Activated CD4-positive, CD25-positive, alpha-beta regulatory T cell (primary cell): Measurements from ENCODE around the gene BRD4.
"Not testable (repeated sequence)": the region's sequence is repeated elsewhere in the genome, so short reads cannot be mapped to it uniquely, and the experiment has no call there.

Source experiments
- DNase-seq, 4 experiments: peaks; one replicate each; lab custom pipeline; 2025; lab: John Stamatoyannopoulos, UW

Gene BRD4

GRCh38 chr19:15360015-15360414, 27.7 kb upstream of the BRD4 start:
- DNase-seq = not testable (repeated sequence)

GRCh38 chr19:15358918-15359317, 26.6 kb upstream of the BRD4 start:
- DNase-seq = no peak

GRCh38 chr19:15357906-15358305, 25.6 kb upstream of the BRD4 start:
- DNase-seq = no peak

GRCh38 chr19:15354566-15355296, 22.4 kb upstream of the BRD4 start:
- DNase-seq = no peak

GRCh38 chr19:15353908-15354307, 21.6 kb upstream of the BRD4 start:
- no peak for DNase-seq

- not testable (repeated sequence) for DNase-seq
Measured at GRCh38 chr19:15352535-15352934, 20.2 kb upstream of the BRD4 start.

- not testable (repeated sequence) for DNase-seq
Measured at GRCh38 chr19:15341328-15341727, 9.0 kb upstream of the BRD4 start.

GRCh38 chr19:15340086-15340485, 7.7 kb upstream of the BRD4 start:
- DNase-seq = no peak

GRCh38 chr19:15337202-15337601, 4.9 kb upstream of the BRD4 start:
- DNase-seq = no peak

GRCh38 chr19:15335992-15336391, 3.7 kb upstream of the BRD4 start:
- not testable (repeated sequence) for DNase-seq

- peak; percentile 34 to 58 (median 38) for DNase-seq
Measured at GRCh38 chr19:15331419-15332310, 674 bp downstream of the BRD4 start.

GRCh38 chr19:15330801-15331418, 1.4 kb downstream of the BRD4 start:
- DNase-seq = no peak

GRCh38 chr19:15328312-15328711, 4.0 kb downstream of the BRD4 start:
- DNase-seq = no peak

GRCh38 chr19:15324791-15325519, 7.4 kb downstream of the BRD4 start:
- no peak for DNase-seq

GRCh38 chr19:15323496-15324235, 8.7 kb downstream of the BRD4 start:
- no peak for DNase-seq

GRCh38 chr19:15321739-15322138, 10.6 kb downstream of the BRD4 start:
- no peak for DNase-seq

- no peak for DNase-seq
Measured at GRCh38 chr19:15320116-15320515, 12.2 kb downstream of the BRD4 start.

- DNase-seq = no peak
Measured at GRCh38 chr19:15318241-15318691, 14.1 kb downstream of the BRD4 start.

GRCh38 chr19:15317392-15318071, 14.8 kb downstream of the BRD4 start:
- DNase-seq = no peak

- DNase-seq = no peak
Measured at GRCh38 chr19:15316498-15316897, 15.8 kb downstream of the BRD4 start.

GRCh38 chr19:15315101-15315500, 17.2 kb downstream of the BRD4 start:
- DNase-seq = no peak
